GM18868 (cell line): ENCODE measurements around the gene NLGN1.
"Not testable (repeated sequence)": the region's sequence is repeated elsewhere in the genome, so short reads cannot be mapped to it uniquely, and the experiment has no call there.

Source experiments
- ATAC-seq: cut with Tn5 transposase; IDR thresholded peaks from one replicate; pipeline ENCODE4 v1.9.1; 2021; ENCODE audit warnings: mild to moderate bottlenecking, moderate library complexity; ENCODE audit not compliant: unreplicated experiment

NLGN1 gene

DNA sequence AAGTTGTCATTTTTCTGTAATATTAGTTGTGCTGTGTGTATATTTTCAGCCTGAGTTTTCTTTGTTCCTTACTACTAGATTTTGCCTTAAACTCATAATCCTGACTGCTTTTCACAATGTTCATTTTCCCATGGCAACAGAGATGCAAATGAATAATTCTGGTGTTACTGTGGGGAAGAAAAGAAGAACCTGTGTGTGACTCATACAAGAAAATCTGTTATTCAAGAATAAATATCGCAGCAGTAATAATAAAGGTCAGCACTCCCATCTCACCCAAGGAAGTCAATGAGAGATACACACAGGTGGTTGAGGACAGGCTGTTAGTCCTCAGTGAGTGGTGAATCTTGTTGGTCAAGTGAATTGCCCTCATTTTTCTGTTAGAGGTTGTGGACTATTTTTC is 805.0 kb downstream of the NLGN1 start:
- no peak for ATAC-seq

DNA sequence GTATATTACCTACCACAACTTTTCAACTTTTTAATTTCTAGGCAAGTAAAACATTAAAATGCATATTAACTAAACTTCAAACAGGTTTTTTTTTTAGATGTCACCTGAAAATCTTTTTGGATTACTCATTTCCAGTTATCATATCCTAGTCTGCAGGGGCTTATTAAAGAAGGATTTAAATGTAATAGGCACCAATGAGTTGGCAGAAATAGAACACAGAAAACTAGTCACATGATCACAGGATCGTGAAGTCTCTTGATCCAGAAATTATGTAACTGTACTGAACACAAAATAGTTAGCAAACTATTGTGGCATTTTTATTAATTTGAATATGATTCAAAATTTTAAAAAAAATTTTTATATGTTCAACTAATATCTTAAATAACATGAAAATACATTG is 807.2 kb downstream of the NLGN1 start:
- no peak for ATAC-seq

GRCh38 chr3:174206607-174207192 is 809.2 kb downstream of the NLGN1 start:
- ATAC-seq, result no peak

DNA sequence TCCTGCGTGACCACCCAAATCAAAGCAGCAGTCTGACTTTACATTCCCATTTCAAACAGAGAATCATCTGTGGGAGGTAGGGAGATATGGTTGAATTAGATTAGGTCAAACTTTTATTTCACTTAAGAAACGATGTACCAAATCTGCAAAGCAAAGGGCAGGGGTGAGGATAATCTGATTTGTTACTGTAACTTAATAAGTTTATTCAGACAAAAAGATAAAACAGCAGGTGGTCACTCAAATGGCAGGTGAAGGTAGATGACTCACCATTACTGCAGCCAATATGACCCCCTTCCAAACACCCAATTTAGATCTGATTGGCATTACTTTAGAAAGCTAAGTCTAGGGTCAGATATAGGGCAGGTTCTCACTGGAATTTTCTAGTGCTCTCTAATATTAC is 810.6 kb downstream of the NLGN1 start:
- no peak for ATAC-seq

- ATAC-seq, result not testable (repeated sequence)
Observed at GRCh38 chr3:174211896-174212295, 814.4 kb downstream of the NLGN1 start.

DNA sequence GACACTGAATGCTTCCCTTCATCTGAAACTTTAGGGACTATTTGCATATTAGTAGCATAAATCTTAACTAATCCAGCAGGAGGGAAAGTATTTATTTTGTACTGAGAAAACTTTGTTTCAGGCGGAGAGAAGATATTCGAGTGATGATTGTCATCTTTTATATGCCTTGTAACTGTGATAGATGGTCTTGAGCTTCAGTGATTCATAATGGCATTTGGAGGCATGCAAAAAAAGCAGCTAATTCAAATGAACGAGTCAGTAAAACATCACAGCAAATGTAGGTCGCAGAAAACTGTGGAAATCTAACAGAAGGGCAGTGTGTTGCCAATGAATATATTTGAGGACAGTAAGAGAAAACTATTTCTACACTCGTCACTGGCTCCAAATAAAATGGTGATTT is 817.9 kb downstream of the NLGN1 start:
- ATAC-seq, result no peak

DNA sequence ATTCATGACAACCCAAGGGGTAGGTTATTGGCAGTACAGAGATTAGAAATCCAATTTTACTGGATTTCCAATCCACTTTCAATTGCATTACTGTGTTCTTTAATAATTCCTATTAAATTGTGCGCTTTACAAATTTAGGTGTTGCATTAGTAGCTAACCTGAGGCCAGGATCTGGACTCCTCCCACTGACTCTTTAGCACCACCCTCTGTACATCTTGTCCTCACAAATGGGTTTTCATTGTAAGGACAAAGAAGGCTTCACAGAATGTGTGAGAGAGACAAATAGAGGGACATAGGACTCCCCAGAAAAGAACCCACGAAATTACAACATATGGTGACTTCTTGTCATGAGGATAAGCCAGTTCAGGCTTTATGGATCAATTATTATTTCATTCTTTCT is 818.5 kb downstream of the NLGN1 start:
- ATAC-seq, result no peak

DNA sequence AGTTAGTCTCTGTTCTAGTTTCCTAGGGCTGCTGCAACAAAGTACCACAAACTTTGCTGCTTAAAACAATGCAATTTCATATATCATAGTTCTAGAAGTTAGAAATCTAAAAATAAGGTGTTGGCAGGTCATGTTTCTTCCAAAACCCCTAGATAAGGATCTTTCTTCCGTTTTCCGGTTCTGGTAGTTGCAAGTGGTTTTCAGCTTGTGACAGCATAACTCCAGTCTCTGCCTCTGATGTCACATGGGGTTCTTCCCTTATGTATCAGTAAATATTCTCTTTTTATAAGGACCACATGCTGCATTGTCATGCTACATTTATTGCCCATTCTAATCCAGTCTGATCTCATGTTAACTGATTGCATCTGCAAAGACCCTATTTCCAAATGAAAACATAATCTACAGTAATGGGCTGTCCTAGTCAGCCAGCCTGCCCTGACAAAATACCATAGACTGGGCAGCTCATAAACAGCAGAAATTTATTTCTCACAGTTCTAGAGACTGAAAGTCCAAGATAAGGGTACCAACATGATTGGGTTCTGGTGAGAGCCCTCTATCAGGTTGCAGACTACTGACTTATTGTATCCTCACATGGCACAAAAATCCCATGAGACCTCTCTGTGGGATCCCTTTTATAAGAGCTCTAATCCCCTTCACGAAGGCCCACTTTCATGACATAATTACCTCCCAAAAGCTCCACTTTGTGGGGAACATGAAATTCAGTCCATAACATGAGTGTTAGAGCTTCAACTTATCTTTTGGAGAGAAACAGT is 819.6 kb downstream of the NLGN1 start:
- no peak for ATAC-seq

DNA sequence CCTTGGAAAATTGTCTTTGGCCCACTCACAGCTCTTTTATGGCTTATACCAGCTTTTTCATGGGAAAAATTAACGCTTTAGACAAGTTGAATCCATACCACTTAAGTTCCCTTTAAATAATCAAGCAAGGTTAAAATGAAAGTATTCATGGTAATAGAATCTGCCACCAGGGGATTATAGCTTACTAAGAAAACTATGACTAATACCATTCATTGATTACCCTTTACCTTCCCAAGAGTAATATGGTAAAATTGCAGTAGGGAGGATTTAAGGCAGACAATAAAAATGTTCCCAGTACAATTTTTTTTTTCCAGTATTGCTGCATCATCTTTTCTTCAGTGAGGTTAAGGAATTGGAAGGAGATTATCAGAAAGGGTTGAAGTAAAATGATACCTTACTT is 820.5 kb downstream of the NLGN1 start:
- no peak for ATAC-seq

GRCh38 chr3:174219738-174220137 is 822.2 kb downstream of the NLGN1 start:
- no peak for ATAC-seq

GRCh38 chr3:174220775-174221554 is 823.4 kb downstream of the NLGN1 start:
- no peak for ATAC-seq

- ATAC-seq, result no peak
Observed at GRCh38 chr3:174223042-174223441, 825.5 kb downstream of the NLGN1 start.

DNA sequence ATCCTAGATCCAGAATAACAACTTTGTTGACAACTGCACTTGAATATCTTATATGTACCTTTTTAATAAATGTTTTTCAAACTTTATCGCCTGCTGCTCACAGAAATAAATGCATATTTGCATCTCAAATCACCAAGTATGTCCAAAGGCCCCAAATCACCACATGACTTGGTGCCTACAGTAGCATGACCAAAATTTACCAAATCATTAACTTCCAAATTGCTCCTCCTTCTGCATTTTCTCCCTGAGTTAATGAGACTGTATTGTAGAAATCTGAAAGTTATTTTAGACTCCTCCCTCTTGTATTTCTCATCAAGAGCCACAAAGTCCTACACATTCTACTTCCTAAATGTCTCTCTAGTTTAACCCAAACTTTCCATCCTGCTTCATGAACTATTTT is 826.1 kb downstream of the NLGN1 start:
- no peak for ATAC-seq

- ATAC-seq, result no peak
Observed at GRCh38 chr3:174229916-174230315, 832.4 kb downstream of the NLGN1 start.

DNA sequence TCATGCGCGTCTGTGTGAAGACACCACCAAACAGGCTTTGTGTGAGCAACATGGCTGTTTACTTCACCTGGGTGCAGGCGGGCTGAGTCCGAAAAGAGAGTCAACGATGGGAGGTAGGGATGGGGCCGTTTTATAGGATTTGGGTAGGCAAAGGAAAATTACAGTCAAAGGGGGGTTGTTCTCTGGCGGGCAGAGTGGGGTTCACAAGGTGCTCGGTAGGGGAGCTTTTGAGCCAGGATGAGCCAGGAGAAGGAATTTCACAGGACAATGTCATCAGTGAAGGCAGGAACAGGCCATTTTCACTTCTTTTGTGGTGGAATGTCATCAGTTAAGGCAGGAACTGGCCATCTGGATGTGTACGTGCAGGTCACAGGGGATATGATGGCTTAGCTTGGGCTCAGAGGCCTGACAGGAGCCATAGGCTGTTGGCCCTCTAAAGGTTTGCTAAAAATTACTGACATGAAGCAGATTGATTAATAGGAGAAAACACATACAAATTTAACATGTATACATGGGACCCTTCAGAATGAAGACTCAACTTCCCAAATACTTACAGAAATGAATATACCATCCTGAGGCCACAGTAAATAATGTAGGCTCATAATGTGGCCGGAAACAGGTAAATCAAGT is 834.6 kb downstream of the NLGN1 start:
- not testable (repeated sequence) for ATAC-seq

DNA sequence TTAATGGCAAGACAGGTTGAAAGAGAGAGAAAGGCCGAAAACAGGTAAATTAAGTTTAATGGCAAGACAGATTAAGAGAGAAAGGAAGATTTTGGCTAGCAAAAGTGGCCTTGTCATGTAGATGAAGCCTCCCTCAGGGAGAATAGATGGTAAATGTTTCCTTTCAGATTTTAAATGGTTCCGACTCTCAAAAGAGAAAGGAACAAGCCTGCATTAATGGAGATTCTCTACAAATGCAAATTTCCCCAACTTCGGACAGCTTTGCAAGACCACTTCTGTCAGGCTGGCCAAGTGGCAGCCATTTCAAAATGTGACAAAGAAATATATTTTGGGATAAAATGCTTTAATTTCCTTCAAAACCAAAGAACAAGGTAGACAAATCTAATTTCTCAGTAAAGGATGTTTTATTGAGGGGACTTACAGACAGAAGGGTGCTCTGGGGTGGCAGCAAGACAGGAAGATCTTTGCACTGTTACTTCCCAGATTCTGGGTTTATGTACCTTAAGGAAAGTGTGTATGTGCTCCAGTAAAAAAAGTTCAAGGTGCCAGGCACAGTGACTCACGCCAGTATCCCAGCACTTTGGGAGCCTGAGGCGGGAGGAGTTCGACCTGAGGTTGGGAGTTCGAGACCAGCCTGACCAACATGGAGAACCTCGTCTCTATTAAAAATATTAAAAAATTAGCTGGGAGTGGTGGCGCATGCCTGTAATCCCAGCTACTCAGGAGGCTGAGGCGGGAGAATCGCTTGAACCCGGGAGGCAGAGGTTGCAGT is 835.3 kb downstream of the NLGN1 start:
- ATAC-seq, result no peak

- no peak for ATAC-seq
Observed at GRCh38 chr3:174233511-174233910, 836.0 kb downstream of the NLGN1 start.

DNA sequence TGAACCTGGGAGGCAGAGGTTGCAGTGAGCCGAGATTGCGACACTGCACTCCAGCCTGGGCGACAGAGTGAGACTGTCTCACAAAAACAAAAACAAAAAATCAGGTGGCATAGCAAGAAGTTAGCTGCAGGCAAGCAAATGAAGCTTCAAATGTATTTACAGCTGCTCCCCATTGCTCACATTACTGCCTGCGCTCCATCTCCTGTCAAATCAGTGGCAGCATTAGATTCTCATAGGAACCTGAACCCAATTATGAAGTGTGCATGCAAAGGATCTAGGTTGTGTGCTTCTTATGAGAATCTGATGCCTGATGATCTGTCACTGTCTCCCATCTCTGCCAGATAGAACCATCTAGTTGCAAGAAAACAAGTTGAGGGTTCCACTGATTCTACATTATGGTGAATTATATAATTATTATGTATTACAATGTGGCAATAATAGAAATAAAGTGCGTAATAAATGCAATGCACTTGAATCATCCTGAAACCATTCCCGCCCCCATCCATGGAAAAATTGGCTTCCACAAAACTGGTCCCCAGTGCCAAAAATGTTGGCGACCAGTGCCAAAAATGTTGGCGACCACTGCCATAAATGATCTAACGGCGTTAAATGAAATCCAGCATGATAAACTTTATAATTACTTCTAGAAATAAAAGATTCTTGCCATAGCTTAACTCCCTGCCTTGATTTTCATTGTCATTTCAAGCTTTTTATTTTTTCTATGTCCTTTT is 844.9 kb downstream of the NLGN1 start:
- ATAC-seq, result no peak

DNA sequence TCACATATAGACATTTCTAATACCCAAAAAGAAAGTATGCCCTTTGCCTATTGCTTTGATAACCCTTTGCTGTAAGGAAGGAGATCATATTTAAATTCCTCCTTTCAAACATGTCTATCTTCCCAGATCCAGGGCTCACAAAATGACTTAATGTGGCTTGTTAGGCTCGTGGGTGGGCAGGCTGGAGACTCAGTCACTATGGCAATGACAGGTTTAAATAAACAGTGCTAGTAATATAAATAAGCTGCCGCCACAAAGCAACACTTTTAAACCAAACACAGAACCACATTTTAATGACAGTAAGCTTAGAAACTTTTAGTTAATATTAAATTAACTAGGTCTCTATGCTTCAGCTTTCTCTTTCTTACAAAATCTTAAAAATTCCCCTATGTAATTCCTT is 845.6 kb downstream of the NLGN1 start:
- ATAC-seq, result no peak

DNA sequence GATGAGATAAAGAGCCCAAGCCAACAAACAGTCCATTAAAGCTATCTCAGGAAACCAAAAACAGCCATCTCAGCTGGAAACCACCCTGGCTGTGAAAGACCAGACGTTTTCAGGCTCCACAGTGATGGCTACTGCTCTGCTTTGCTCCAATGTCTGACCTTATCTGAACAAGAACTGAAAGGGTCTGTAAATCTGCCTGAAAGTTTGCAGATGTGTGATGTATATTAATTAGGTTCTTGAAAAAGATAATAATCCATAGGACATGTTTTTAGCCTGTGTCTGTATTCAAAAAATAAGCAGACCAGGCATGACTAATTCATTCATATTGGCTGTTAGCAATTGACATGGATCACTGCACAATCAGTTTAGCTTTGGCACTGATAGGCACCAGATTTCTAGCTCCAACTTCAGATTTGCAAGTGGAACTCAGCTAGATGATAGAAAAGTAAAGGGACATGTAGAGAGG is 850.2 kb downstream of the NLGN1 start:
- ATAC-seq, result no peak
